ENCODE data around the gene TRHDE.

Gene TRHDE

GRCh38 chr12:72444566-72444965, 172.4 kb downstream of the TRHDE start:
- Mint-ChIP-seq H3K27me3 (ENCODE audit: low read depth, poor library complexity) (no peaks in the 10 kb centered on the region), H3K36me3 (ENCODE audit: low read depth) (no peaks in the 10 kb centered on the region), H3K9me3 (peaks cover 9% of the 10 kb centered on the region), H3K4me1 (no peaks in the 10 kb centered on the region), H3K4me3 (no peak overlapping the region), H3K27ac (no peak overlapping the region)
- DNase-seq = no peak
- TF ChIP-seq CTCF (IDR thresholded peaks at IDR 0.05) = no peak

- Mint-ChIP-seq H3K27me3 (ENCODE audit: low read depth, poor library complexity) (no peaks in the 10 kb centered on the region), H3K4me3 (no peak overlapping the region), H3K36me3 (ENCODE audit: low read depth) (peaks cover 5% of the 10 kb centered on the region), H3K4me1 (no peaks in the 10 kb centered on the region), H3K9me3 (peaks cover 9% of the 10 kb centered on the region), H3K27ac (no peak overlapping the region)
- TF ChIP-seq CTCF (IDR thresholded peaks at IDR 0.05) = no peak
- DNase-seq = no peak
Observed at GRCh38 chr12:72448089-72448488, 175.9 kb downstream of the TRHDE start.

- H3K27me3 Mint-ChIP-seq (ENCODE audit: low read depth, poor library complexity) = no peaks in the 10 kb centered on the region
- DNase-seq = no peak
- no peak for TF ChIP-seq CTCF (IDR thresholded peaks at IDR 0.05)
- peaks cover 8% of the 10 kb centered on the region for H3K36me3 Mint-ChIP-seq (ENCODE audit: low read depth)
- no peak overlapping the region for H3K4me3 Mint-ChIP-seq
- H3K4me1 Mint-ChIP-seq = no peaks in the 10 kb centered on the region
- H3K9me3 Mint-ChIP-seq = peaks cover 17% of the 10 kb centered on the region
- H3K27ac Mint-ChIP-seq = no peak overlapping the region
Observed at GRCh38 chr12:72448805-72449204, 176.6 kb downstream of the TRHDE start.

- H3K4me1 Mint-ChIP-seq = no peaks in the 10 kb centered on the region
- no peak for TF ChIP-seq CTCF (IDR thresholded peaks at IDR 0.05)
- H3K4me3 Mint-ChIP-seq = no peak overlapping the region
- no peaks in the 10 kb centered on the region for H3K27me3 Mint-ChIP-seq (ENCODE audit: low read depth, poor library complexity)
- peaks cover 13% of the 10 kb centered on the region for H3K9me3 Mint-ChIP-seq
- no peak overlapping the region for H3K27ac Mint-ChIP-seq
- no peak for DNase-seq
- peaks cover 8% of the 10 kb centered on the region for H3K36me3 Mint-ChIP-seq (ENCODE audit: low read depth)
Observed at GRCh38 chr12:72453066-72453465, 180.9 kb downstream of the TRHDE start.

- Mint-ChIP-seq H3K36me3 (ENCODE audit: low read depth) (peaks cover 8% of the 10 kb centered on the region), H3K27ac (no peak overlapping the region), H3K4me1 (no peaks in the 10 kb centered on the region), H3K4me3 (no peak overlapping the region), H3K9me3 (peaks cover 13% of the 10 kb centered on the region), H3K27me3 (ENCODE audit: low read depth, poor library complexity) (no peaks in the 10 kb centered on the region)
- no peak for DNase-seq
- no peak for TF ChIP-seq CTCF (IDR thresholded peaks at IDR 0.05)
Observed at GRCh38 chr12:72453550-72453949, 181.4 kb downstream of the TRHDE start.

GRCh38 chr12:72464471-72464870, 192.3 kb downstream of the TRHDE start:
- no peak for DNase-seq
- TF ChIP-seq CTCF (IDR thresholded peaks at IDR 0.05) = no peak
- H3K4me3 Mint-ChIP-seq = no peak overlapping the region
- H3K9me3 Mint-ChIP-seq = no peaks in the 10 kb centered on the region
- no peaks in the 10 kb centered on the region for H3K4me1 Mint-ChIP-seq
- no peak overlapping the region for H3K27ac Mint-ChIP-seq
- H3K27me3 Mint-ChIP-seq (ENCODE audit: low read depth, poor library complexity) = no peaks in the 10 kb centered on the region
- no peaks in the 10 kb centered on the region for H3K36me3 Mint-ChIP-seq (ENCODE audit: low read depth)

All from nephron progenitor cell (in vitro differentiated cells).